Inferior parietal cortex (tissue), 1 donor: Measurements from ENCODE around the gene PDIA5.
"Not testable (repeated sequence)": the region's sequence is repeated elsewhere in the genome, so short reads cannot be mapped to it uniquely, and the experiment has no call there.

Experiments used
- DNase-seq: peaks from one replicate; pipeline ENCODE4 v3.0.0-alpha.2; 2016; ENCODE audit errors: extremely low spot score

PDIA5 gene

GRCh38 chr3:123147754-123148535 lies 81.1 kb downstream of the PDIA5 start:
- DNase-seq, result no peak

- no peak for DNase-seq
Measured at GRCh38 chr3:123148772-123149171, 81.9 kb downstream of the PDIA5 start.

GRCh38 chr3:123149525-123149924 lies 82.7 kb downstream of the PDIA5 start:
- DNase-seq, result no peak

GRCh38 chr3:123150449-123151215 lies 83.8 kb downstream of the PDIA5 start:
- DNase-seq, result no peak

- DNase-seq, result no peak
Measured at GRCh38 chr3:123151251-123151705, 84.5 kb downstream of the PDIA5 start.

- not testable (repeated sequence) for DNase-seq
Measured at GRCh38 chr3:123151853-123152420, 85.1 kb downstream of the PDIA5 start.

GRCh38 chr3:123152687-123153086 lies 85.9 kb downstream of the PDIA5 start:
- DNase-seq, result no peak

- DNase-seq, result no peak
Measured at GRCh38 chr3:123153125-123154019, 86.5 kb downstream of the PDIA5 start.

GRCh38 chr3:123154020-123154985 lies 87.5 kb downstream of the PDIA5 start:
- no peak for DNase-seq

GRCh38 chr3:123155471-123156011 lies 88.7 kb downstream of the PDIA5 start:
- no peak for DNase-seq

- no peak for DNase-seq
Measured at GRCh38 chr3:123156276-123156995, 89.6 kb downstream of the PDIA5 start.

GRCh38 chr3:123157209-123157597 lies 90.4 kb downstream of the PDIA5 start:
- no peak for DNase-seq

- DNase-seq, result no peak
Measured at GRCh38 chr3:123157598-123158287, 90.9 kb downstream of the PDIA5 start.

GRCh38 chr3:123158330-123158729 lies 91.5 kb downstream of the PDIA5 start:
- DNase-seq, result no peak

GRCh38 chr3:123158899-123159390 lies 92.1 kb downstream of the PDIA5 start:
- DNase-seq, result no peak

- DNase-seq, result no peak
Measured at GRCh38 chr3:123159926-123160635, 93.3 kb downstream of the PDIA5 start.

GRCh38 chr3:123161167-123161566 lies 94.3 kb downstream of the PDIA5 start:
- no peak for DNase-seq

- no peak for DNase-seq
Measured at GRCh38 chr3:123163141-123163540, 96.3 kb downstream of the PDIA5 start.
